GM21786 (cell line): ENCODE results near the gene C10orf67.

ENCODE experiments used
- ATAC-seq: cut with Tn5 transposase; IDR thresholded peaks from one replicate; pipeline ENCODE4 v1.9.1; 2021; ENCODE audit not compliant: unreplicated experiment

Gene C10orf67

GRCh38 chr10:23199768-23200511 lies 144.7 kb downstream of the C10orf67 start:
- ATAC-seq = no peak

DNA sequence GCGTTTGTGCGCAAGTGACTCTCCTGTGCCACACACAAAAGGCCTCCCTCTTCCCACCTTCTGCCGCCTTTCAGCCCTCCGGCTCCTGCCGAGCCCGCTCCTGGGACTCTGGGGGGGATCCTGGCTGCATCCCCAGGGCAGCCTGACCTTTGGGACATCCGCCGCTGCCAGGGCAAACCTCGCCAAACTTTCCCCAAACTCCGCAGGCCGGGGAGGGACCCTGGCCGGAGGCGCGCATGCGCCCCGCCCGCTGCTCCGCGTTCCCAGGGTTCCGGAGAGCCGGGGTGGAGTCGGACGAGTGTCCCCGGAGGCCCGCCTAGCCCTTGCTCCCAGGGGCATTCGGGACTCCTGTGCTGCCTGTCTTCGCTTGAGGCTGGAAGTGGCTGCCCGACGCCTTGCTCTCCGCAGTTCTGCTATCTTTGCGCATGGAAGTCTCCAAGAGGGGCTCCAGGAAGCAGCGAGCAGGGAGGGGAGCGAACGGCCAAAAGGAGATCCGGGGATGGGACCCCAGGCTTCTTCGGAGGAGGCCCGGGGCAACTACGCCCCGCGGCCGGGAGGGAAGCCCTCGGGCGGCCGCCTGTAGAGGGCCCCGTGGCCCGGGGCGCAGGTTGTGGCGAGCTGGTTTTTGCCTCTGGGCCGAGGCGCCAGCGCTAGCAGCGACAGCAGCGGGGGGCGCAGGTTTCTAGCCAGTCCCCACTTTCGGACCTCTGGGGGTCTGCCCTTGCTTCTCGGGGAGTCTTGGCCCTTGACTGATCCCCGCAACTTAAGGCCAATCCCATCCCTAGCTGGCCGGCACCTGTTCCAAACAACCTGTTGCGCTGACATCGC lies 145.4 kb downstream of the C10orf67 start:
- no peak for ATAC-seq

GRCh38 chr10:23198610-23198939 lies 146.0 kb downstream of the C10orf67 start:
- no peak for ATAC-seq

- ATAC-seq = no peak
These were observed 147.2 kb downstream of the C10orf67 start for GRCh38 chr10:23197416-23197861.

DNA sequence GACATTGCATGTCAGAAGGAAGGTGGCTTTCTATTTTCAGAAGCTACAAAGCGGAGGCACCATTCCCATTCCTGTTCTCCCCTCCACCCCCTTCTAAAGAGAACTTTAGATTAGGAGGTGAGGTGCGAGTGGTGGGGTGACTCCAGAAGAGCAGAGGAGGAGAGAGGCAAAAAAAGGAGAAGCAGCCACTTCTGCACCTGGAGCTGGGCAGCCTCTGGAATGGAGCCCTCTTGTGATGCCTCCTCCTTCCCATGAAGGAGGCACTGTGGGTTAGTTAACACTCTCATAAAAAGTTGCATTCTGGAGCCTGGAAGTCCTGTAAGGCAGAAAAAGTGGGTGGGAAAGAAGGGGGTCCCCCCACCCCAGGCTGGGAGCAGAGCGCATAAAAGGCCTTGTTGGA lies 147.7 kb downstream of the C10orf67 start:
- no peak for ATAC-seq

- ATAC-seq = no peak
These were observed 148.6 kb downstream of the C10orf67 start for GRCh38 chr10:23195846-23196600.

DNA sequence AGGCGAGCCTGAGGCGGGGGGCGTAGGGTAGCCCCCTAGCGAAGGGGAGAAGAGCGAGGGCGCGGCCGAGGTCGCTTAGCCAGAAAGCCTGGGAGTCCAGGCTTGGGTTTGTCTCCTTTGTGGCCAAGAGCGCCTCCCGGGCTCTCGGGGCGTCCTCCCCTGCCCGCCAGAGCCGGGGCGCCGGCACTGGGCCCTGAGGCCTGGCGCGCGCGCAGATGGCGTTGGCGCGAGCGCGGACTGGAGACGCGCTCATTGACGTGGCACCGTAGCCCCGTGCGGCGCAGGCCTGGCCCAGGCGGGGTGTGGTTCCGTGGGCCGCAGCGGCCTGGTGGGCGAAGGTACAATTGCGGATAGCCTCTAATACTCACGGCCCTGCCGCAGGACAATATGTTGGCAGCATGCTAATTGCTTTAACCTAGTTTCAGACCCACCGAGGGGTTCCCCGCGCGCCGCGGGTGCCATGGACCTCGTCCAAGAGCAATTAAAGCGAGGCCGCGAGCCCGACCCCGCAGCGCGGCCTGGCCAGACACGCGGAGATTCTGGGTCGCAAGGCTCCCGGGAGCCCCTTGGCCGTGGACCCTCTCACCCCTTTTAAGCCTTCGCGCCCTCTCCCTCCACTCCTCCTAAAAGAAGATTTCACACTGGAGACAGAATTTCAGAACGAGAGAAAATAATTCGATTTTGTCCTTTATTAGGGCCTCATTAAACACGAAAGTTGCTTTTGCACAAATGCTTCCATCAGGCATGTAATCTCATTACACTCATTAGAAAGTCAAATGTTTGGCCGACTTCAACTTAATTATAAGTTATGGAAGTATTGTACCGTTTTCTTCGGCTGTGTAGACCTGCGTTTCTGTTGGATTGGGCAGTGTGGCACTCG lies 149.4 kb downstream of the C10orf67 start:
- ATAC-seq = no peak

- ATAC-seq = no peak
These were observed 150.1 kb downstream of the C10orf67 start for GRCh38 chr10:23194471-23194965.

GRCh38 chr10:23193435-23194074 lies 151.0 kb downstream of the C10orf67 start:
- ATAC-seq = no peak

DNA sequence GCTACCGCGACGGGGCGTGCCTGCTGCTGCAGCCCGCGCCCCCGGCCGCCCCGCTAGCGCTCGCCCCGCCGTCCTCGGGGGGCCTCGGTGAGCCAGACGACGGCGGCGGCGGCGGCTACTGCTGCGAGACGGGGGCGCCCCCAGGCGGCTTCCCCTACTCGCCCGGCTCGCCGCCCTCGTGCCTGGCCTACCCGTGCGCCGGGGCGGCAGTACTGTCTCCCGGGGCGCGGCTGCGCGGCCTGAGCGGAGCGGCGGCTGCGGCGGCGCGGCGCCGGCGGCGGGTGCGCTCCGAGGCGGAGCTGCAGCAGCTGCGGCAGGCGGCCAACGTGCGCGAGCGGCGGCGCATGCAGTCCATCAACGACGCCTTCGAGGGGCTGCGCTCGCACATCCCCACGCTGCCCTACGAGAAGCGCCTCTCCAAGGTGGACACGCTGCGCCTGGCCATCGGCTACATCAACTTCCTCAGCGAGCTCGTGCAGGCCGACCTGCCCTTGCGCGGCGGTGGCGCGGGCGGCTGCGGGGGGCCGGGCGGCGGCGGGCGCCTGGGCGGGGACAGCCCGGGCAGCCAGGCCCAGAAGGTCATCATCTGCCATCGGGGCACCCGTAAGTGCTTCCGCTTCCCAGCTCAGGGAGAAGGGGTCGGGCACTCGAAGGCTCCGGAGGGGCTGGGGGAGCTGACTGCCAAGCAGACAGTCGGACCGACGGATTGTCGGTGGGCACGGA lies 151.7 kb downstream of the C10orf67 start:
- no peak for ATAC-seq

- no peak for ATAC-seq
These were observed 152.6 kb downstream of the C10orf67 start, which contains the start of gene PTF1A for GRCh38 chr10:23191764-23192711. Gene PTF1A (plus strand): TSS chr10:23192312. CDS start chr10:23192531, 219 bp downstream.

DNA sequence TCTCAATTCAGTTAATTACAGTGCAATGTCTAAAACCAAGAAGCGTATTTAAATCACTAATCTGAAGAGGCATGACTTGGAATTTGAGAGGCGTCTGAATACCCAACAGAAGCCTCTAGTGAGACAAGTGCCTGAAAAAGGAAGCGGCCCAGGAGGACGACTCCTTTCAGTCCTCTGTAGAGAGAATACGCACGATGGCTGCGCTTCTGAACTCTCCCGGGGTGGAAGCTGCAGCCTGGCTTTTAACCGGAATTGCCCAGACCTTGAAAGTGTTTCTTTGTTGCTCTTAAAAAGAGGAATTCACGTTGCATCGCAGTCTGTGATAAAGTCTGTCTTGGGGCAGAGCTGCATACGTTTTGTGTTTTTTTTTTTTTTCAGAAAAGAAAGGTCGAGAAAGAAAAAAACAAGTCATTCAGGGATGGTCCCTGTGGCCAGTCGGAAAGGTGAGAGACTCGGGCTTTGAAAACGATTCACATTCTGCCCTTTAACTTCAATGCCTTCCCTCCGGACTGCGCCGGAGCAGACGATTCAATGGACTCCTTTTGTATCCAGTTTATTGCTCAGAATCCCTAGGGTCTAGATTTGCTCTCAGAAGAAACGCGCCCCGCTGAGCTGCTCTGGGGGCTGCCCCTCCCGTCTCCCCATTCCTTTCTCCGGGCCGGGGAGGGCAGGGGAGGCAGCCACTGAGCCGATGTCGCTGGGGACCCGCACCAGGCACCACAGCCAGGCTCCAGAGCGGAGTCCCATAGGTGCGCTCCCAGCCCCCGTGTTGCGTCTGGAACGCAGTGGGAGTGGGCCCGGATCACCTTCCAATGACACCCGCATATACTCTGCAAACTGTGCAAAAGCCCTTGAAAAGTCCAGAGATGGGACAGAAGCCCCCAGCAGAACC lies 153.5 kb downstream of the C10orf67 start:
- ATAC-seq = no peak

GRCh38 chr10:23189024-23189423 lies 155.6 kb downstream of the C10orf67 start:
- ATAC-seq = no peak

DNA sequence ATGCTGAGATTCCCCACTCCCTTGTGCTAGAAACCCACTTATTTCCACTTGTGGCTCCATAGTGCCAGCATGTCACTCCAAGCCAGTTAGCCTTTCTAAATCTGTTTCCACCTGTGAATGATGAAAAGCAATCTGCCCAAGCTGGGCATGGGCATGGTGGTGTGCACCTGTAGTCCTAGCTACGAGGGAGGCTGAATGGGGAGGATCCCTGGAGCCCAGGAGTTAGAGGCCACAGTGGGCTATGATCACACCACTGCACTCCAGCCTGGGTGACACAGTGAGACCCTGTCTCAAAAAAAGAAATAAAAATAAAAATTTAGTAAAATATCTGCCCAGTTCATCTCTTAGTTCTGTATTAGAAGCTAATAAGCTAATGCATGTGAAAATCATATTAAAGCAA lies 157.4 kb downstream of the C10orf67 start:
- no peak for ATAC-seq

GRCh38 chr10:23186697-23187096 lies 157.9 kb downstream of the C10orf67 start:
- no peak for ATAC-seq

DNA sequence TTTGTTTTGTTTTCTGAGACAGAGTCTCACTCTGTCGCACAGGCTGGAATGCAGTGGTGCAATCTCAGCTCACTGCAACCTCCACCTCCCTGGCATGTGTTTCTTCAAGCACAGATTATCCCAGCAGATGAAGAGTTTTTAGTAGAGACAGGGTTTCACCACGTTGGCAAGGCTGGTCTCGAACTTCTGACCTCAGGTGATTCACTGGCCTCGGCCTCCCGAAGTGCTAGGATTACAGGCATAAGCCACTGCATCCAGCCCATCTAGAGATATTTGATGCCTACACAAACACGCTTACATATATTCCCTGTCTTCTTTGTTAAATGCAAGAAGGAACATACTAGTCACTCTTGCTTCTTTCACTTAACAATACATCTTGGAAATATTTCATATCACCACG lies 158.4 kb downstream of the C10orf67 start:
- ATAC-seq = no peak

- no peak for ATAC-seq
These were observed 169.6 kb downstream of the C10orf67 start for GRCh38 chr10:23174977-23175512.
